ENCODE results near the gene REP15. TPM values are rescaled to one million over a fixed set of nuclear protein-coding genes. Genes with fewer than 3 reads are reported as not detected.

The REP15 gene
- total RNA-seq (2022; extraction: Qiagen RNA extraction): 0.34 to 0.62 TPM (median 0.51 TPM) in 5 replicates

DNA sequence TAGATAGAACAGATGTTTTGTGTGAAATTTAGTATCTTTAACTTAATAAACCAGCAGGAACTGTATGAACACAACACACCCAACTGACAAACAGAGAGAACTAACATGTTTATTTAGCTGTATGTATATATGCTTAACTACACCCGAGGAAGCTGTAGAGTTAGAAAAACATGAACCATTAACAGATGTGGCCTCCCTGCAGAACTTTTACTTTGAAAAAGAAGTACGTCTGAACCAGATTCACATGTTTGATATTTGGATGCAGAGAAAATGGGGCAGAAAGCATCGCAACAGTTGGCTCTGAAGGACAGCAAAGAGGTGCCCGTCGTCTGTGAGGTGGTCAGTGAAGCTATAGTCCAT lies at the start of gene REP15:
Gene REP15 (plus strand): TSS at position 155 of the 360 bp plus-strand sequence. CDS start 116 bp downstream, at position 271.

GRCh38 chr12:27710592-27711316 lies 14.5 kb downstream of the REP15 start, which contains the start of gene MRPS35:
MRPS35 (plus strand) TSS chr12:27710832; CDS start chr12:27710844, 12 bp downstream.

Other genes with a start within 250 kb of the REP15 start
- gene SMCO2, start 249.7 kb upstream of the REP15 start, total RNA-seq (2022; extraction: Qiagen RNA extraction): 0.10 to 0.34 TPM (median 0.25 TPM) in 4 of 5 replicates, not detected in the other
- gene PPFIBP1, start 172.2 kb upstream of the REP15 start, total RNA-seq (2022; extraction: Qiagen RNA extraction): 18.1 to 31.7 TPM (median 28.2 TPM) in 5 replicates
- gene MRPS35, start 14.4 kb downstream of the REP15 start, total RNA-seq (2022; extraction: Qiagen RNA extraction): 89.9 to 109 TPM (median 91.9 TPM) in 5 replicates
- 15.3 to 19.8 TPM (median 18.2 TPM) in 5 replicates for gene KLHL42, start 83.8 kb downstream of the REP15 start, total RNA-seq (2022; extraction: Qiagen RNA extraction)
- gene MANSC4, start 83.8 kb downstream of the REP15 start, total RNA-seq (2022; extraction: Qiagen RNA extraction): not detected in 5 replicates

All from A549 treated with CORT108297 at 1 μM for 4 hours (cell line).